CD4-positive, alpha-beta T cell treated with Interleukin-2 at 100 ng/mL for 4 hours (primary cell): ENCODE data around the gene MB21D2.
"Not testable (repeated sequence)": the region's sequence is repeated elsewhere in the genome, so short reads cannot be mapped to it uniquely, and the experiment has no call there.

Experiments used
- DNase-seq: peaks from one replicate; pipeline ENCODE4 v3.0.0-alpha.2; 2020; ENCODE audit warnings: low spot score

Gene MB21D2

DNA sequence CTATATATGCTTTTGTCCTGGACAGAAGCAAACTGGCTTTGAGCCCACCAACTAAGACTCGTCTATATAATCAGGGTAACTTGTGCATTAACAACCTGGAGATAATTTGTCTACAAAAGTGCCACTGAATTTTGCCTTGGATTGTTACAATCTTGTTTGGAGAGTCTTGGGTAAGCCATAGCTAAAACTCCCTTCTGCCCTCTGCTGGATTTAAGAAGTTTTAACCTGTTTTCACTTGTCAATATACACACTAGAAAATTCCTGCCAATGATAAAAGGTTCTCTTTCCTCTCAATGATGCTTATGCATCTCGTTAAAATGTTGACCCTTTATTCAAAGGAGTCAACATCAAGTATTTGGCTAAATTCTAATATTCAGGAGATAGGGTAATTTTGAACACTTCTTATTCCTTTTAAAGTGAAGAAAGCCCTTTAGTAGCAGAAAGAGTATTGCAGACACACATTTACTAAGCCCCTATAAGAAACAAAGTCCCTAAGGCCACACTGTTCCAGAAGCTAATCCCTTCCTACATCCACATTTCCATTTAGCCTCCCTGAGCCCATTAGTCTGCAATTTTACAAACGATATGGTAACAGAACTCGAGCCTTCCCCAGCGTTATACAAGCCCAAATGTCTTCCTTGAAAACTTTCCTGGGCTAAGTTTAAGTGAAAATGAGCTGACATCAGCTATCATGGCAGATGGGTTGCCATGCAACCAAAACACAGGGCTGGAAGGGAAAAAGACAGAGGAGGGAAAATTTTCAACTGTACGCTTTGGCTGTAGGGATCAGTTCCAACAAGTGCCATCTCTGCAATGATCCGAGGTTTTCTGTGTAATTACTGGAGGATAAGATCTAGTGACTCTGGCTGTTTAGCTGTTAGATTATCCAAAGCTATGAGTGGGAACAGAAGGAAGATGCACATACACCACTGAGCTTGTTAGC, 114.4 kb downstream of the MB21D2 start:
- DNase-seq = no peak

DNA sequence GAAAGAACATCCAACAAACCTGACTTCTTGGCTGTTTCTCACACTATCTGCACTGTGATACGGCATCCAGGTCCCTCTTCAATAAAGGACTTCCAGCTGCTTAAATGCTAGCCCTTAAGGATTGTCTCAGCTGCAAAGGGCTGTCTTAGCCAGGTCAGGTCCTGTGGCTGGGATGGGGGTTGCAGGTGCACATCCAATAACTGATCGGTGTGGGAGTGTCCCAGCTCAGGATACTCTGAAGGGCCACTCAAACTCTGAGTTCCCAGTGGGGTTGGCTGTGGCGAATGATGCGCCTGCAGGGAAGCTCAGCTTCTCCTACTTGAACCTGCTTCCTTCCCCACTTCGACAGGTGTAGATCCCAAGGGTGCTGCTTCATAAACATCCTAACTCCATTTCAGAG, 115.7 kb downstream of the MB21D2 start:
- DNase-seq = no peak

- no peak for DNase-seq
Observed at GRCh38 chr3:192799721-192800120, 117.9 kb downstream of the MB21D2 start.

DNA sequence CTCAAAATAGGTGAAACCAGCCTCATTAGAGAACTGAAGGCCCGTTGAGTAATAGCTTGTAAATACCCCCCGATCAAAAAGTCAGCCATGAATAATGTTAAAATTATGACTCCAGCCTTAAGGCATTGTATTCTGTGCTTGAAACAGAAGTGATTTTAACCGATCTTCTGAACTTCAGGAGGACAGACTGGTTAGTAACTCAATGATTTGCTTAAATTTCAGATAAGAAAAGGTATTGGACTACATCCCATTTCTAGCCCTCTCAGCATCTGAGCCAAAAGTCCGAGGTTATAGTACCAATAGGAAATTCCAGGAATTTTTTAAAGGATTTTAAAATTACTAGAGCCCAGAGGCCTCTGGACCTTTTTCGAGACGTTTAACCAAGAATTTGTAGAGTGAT, 122.6 kb downstream of the MB21D2 start:
- no peak for DNase-seq

DNA sequence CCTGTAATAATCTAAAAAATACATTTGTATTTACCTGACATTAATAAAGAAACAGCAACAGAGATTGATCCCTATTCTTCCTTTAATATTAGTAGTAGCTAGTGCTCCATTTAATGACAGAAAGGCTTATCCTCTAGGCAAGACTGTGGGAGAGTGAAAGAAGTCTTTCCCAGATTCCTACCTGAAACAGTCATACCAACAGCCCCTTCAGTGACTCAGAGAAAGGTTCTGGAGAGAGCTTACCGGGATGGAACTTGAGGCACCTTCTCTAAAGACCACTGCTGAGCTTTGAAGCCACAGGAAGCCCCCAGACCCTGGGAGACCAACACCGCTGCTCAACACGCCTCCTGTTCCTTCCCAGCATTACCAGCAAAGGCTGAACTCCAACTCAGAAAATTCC, 123.4 kb downstream of the MB21D2 start:
- DNase-seq = no peak

GRCh38 chr3:192788816-192789515, 128.7 kb downstream of the MB21D2 start:
- not testable (repeated sequence) for DNase-seq

DNA sequence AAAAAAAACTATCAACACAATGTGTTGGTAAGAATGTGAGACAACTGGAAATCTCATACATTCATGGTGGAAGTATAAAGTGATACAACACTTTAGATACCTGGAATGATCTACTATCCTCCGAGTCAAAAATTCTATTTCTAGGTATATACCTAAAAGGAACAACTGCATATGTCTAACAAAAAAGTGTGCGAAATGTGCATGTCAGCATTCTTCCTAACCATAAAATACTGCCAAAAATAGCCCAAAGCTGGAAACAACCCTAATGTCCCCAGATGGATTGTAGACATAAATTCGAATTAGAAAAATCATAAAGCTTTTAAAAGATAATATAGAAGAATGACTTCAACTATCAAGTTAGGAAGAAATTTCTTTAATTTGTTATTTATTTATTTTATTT, 139.1 kb downstream of the MB21D2 start:
- DNase-seq = no peak

DNA sequence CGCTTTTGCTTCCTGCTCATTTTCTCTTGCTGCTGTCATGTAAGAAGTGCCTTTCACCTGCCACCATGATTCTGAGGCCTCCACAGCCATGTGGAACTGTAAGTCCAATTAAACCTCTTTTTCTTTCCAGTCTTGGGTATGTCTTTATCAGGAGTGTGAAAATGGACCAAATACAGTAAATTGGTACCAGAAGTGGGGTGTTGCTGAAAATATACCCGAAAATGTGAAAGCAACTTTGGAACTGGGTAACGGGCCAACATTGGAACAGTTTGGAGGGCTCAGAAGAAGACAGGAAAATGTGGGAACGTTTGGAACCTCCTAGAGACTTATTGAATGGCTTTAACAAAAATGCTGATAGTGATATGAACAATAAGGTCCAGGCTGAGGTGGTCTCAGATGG, 143.3 kb downstream of the MB21D2 start:
- not testable (repeated sequence) for DNase-seq

- no peak for DNase-seq
Observed at GRCh38 chr3:192772240-192772894, 145.3 kb downstream of the MB21D2 start.

- no peak for DNase-seq
Observed at GRCh38 chr3:192758654-192759053, 159.0 kb downstream of the MB21D2 start.

DNA sequence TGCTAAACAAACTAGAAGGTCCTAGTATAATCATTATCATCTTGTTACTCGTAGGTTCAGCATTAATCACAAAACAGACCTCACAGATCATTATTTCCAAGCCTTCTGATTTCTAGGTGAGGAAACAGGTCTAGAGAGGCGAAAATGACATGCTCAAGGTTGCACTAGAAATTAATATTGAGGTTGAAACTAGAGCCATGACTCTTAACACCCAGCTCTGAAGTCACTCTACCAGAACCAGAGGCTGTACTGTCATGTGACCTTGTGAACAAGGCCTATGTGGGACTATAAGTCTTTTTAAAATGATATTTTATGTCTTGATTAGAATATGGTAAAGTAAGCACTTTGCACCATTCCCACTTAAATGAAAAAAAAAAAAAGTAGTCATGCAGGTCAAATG, 166.5 kb downstream of the MB21D2 start:
- DNase-seq = no peak

DNA sequence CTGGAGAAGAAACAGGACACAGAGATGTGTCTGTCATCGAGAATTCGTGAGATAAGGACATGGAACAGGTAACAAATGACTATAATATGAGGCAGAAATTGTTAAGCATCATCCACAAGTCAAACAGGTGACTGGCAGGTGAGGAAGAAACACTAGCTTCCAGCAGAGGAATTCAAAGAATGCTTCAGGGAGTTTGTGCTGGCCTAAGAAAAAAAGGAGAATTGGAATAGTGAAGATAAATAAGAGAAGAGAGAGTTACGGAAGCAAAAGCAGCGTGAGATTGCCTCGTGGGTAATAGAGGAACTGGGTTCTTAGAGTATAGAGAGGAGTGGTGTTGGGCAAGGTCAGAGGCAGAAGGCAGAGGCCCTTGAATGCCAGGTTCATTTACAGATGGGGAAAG, 167.5 kb downstream of the MB21D2 start:
- DNase-seq = no peak

DNA sequence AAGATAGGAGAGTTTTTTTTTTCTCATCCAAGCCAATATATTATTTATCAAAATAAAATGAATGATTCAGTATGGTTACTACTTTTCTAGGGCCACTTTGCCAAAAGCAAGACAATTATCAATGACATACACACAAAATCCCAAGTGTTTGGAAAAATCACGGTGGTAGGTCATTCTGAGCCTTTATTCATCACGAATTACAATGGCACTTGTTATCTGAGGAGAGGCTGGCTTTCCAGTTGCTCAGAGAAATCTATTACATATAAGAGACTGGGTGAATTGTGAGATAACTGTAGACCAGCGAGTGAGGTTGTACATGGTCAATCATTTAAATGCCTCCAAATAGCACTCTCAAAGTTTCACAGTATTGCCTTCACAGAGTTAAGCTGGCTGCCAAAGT, 169.9 kb downstream of the MB21D2 start:
- DNase-seq = no peak

GRCh38 chr3:192747145-192747544, 170.5 kb downstream of the MB21D2 start:
- no peak for DNase-seq
